Stomach smooth muscle (tissue), 2 donors: ENCODE measurements around the gene HORMAD1.
"Not testable (repeated sequence)": the region's sequence is repeated elsewhere in the genome, so short reads cannot be mapped to it uniquely, and the experiment has no call there.

Experiments used
- H3K27ac ChIP-seq: one replicate; pipeline ENCODE4 v1.7.0; 2013; ENCODE audit warnings: mild to moderate bottlenecking, low read length, inconsistent platforms
- H3K27me3 ChIP-seq, 2 donors: one replicate each; pipeline ENCODE4 v1.7.0; 2013; ENCODE audit warnings: low read length in 2 of 2; ENCODE audit not compliant: insufficient read depth in 2 of 2, control insufficient read depth in 1 of 2
- H3K36me3 ChIP-seq, 2 donors: one replicate each; pipeline ENCODE4 v1.7.0; 2013; ENCODE audit warnings: low read length in 2 of 2; ENCODE audit not compliant: control insufficient read depth in 2 of 2, insufficient read depth in 2 of 2
- H3K4me1 ChIP-seq: one replicate; pipeline ENCODE4 v1.7.0; 2013; ENCODE audit warnings: low read length; ENCODE audit not compliant: control insufficient read depth, insufficient read depth
- H3K4me3 ChIP-seq, 2 donors: one replicate each; pipeline ENCODE4 v1.7.0; 2013; ENCODE audit warnings: low read length in 2 of 2
- H3K9ac ChIP-seq, 2 donors: one replicate each; pipeline ENCODE4 v1.7.0; 2013; ENCODE audit warnings: low read length in 2 of 2, mild to moderate bottlenecking in 1 of 2
- H3K9me3 ChIP-seq, 2 donors: one replicate each; pipeline ENCODE4 v1.7.0; 2013; ENCODE audit warnings: low read length in 2 of 2; ENCODE audit not compliant: control insufficient read depth in 2 of 2
- donor health status: healthy.
- donor health status: Pancreatic carcinoma.

HORMAD1 gene

DNA sequence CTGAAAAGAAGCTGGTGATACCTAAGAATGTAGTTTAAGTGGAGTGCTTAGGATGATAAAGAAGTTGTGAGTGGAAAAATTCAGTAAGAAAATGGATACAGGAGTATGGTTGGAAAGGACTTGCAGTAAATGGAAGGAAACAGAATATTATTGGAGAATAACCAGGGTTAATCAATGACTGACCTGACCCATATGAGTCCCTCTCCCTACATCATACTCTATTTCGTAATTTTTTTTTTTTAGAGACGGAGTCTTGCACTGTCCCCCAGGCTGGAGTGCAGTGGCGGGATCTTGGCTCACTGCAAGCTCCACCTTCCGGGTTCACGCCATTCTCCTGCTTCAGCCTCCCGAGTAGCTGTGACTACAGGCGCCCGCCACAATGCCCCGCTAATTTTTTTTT is 57.9 kb downstream of the HORMAD1 start:
- Histone ChIP-seq H3K4me1 (no peaks in the 10 kb centered on the region), H3K4me3 (no peak overlapping the region), H3K9me3 (no peaks in the 10 kb centered on the region), H3K36me3 (peaks cover 7 to 12% of the 10 kb centered on the region in 2 donors), H3K27me3 (no peaks in the 10 kb centered on the region), H3K27ac (no peak overlapping the region), H3K9ac (no peak overlapping the region)

DNA sequence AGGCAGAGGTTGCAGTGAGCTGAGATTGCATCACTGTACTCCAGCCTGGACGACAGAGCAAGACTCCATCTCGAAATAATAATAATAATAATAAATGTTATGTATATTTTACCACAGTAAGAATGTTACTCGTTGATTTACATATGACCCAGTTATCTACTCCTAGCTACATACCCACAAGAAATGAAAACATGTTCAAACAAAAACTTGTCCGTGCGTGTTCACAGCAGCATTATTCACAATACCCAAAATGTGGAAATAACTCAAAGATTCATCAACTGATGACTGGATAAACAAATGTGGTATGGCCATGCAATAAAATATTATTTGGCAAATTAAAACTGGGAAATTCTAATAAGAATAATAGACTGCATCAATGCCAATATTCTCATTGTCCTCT is 59.5 kb downstream of the HORMAD1 start:
- Histone ChIP-seq H3K9me3 (no peaks in the 10 kb centered on the region), H3K4me3 (no peak overlapping the region), H3K9ac (no peak overlapping the region), H3K27ac (no peak overlapping the region), H3K36me3 (peaks cover 7 to 12% of the 10 kb centered on the region in 2 donors), H3K27me3 (no peaks in the 10 kb centered on the region), H3K4me1 (no peaks in the 10 kb centered on the region)

DNA sequence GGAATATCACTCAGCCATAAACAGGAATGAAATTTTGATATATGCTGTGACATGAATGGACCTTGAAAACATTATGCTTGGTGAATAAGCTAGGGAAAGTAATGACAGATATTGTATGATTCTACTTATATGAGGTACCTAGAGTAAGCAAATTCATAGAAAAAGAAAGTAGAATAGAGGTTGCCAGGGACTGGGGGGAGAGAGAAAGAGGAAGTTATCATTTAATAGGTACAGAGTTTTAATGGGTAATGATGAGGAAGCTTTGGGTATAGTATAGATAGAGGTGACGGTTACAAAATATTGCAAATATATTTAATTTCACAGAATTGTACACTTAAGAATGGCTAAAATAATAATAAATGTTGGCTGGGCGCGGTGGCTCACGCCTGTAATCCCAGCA is 60.1 kb downstream of the HORMAD1 start:
- Histone ChIP-seq H3K4me3 (no peak overlapping the region), H3K27me3 (no peaks in the 10 kb centered on the region), H3K36me3 (peaks cover 7 to 12% of the 10 kb centered on the region in 2 donors), H3K27ac (no peak overlapping the region), H3K9me3 (no peaks in the 10 kb centered on the region), H3K9ac (no peak overlapping the region), H3K4me1 (no peaks in the 10 kb centered on the region)

DNA sequence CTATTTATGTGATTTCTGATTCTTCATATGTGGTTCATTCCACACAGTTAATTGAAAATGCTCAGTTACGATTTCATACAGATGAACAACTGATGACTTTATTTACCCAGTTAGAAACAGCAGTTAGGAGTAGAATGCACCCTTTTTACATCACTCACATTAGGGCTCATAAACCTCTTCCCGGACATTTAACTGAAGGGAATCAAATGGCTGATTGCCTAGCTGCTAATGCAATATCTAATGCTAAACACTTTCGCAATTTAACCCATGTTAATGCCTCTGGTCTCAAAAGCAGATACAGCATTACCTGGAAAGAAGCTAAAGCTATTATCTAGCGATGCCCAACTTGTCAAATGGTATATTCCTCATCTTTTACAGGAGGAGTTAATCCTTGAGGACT is 63.6 kb downstream of the HORMAD1 start:
- H3K9me3 ChIP-seq, H3K9ac ChIP-seq, H3K4me1 ChIP-seq, H3K27me3 ChIP-seq, H3K27ac ChIP-seq, H3K4me3 ChIP-seq: not testable (repeated sequence)
- H3K36me3 ChIP-seq = peaks cover 7 to 12% of the 10 kb centered on the region in 2 donors

DNA sequence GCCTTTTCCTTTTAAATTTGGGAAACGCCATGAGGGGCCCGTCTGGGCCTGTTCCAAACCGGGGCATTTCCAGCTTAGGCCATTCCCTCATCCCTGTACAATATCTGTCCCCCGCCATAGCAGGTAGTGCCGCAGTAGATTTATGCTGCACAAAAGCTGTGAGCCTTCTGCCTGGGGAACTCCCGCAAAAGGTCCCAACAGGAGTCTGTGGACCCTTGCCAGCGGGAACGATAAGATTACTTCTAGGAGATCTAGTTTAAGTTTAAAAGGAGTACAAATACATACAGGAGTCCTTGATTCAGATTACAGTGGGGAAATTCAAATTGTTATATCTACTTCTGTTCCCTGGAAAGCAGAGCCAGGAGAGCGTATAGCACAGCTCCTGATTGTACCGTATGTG is 66.1 kb downstream of the HORMAD1 start:
- H3K4me3 ChIP-seq, H3K27ac ChIP-seq, H3K27me3 ChIP-seq, H3K36me3 ChIP-seq, H3K4me1 ChIP-seq, H3K9me3 ChIP-seq, H3K9ac ChIP-seq: not testable (repeated sequence)

DNA sequence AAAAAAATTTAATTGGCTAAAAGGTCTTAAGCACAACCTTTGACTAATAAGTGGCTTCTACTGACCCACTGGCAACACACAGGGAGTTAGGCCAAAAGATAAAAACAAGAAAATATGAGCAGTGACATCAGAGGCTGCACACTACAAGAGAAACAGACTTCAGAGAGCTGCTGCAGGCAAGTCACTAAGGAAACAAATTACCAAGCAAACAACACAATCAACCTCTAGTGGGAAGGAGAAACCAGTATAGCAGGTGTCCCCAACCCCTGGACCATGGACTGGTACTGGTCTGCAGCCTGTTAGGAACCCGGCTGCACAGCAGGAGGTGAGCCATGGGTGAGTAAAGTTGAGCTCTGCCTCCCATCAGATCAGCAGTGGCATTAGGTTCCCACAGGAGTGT is 70.5 kb downstream of the HORMAD1 start:
- Histone ChIP-seq H3K9me3 (no peaks in the 10 kb centered on the region), H3K36me3 (peaks cover 17 to 19% of the 10 kb centered on the region in 2 donors), H3K4me3 (no peak overlapping the region), H3K27ac (no peak overlapping the region), H3K27me3 (no peaks in the 10 kb centered on the region), H3K4me1 (no peaks in the 10 kb centered on the region), H3K9ac (no peak overlapping the region)

DNA sequence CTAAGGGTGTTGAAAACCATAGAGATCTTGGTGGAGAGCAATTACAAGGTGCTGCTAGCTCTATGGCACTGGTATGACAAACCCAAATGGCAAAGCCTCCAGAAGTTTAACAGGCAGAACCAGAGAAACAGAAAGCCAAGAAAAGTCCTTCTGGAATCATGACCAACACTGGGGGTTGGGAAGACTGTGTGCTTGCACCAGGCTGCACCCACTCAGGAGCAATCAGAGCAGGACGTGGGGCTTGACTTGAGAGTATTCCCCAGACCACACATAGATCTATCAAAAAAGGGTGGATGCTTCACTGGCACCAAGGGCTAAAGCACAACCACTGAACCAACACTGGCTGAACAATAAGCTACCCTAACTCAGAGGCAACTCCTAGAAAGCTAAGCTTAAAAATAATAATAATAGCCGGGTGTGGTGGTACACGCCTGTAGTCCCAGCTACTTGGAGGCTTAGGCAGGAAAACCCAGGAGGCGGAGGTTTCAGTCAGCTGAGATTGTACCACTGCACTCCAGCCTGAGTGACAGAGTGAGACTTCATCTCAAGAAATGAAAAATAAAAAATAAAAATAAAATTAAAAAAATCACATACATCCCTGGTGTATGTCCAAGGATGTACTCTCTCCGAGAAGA is 71.1 kb downstream of the HORMAD1 start:
- Histone ChIP-seq H3K4me3 (no peak overlapping the region), H3K9ac (no peak overlapping the region), H3K36me3 (peaks cover 17 to 19% of the 10 kb centered on the region in 2 donors), H3K27me3 (no peaks in the 10 kb centered on the region), H3K27ac (no peak overlapping the region), H3K4me1 (no peaks in the 10 kb centered on the region), H3K9me3 (no peaks in the 10 kb centered on the region)
